GM23248 (cell line): Measurements from ENCODE around the gene GOLGA8S.
"Not testable (repeated sequence)": the region's sequence is repeated elsewhere in the genome, so short reads cannot be mapped to it uniquely, and the experiment has no call there.

Source experiments
- EZH2 ChIP-seq: fragments of 200-600 bp; sonication (generic); IDR thresholded peaks from 2 replicates; pipeline ENCODE4 v1.6.1; 2018; ENCODE audit warnings: antibody characterized with exemption, mild to moderate bottlenecking; ENCODE audit not compliant: insufficient read depth, poor library complexity, severe bottlenecking
- EZH2phosphoT487 ChIP-seq: fragments of 200-600 bp; sonication (generic); IDR thresholded peaks from 2 replicates; pipeline ENCODE4 v1.6.1; 2018; ENCODE audit warnings: antibody characterized with exemption, moderate library complexity, mild to moderate bottlenecking, low read depth; ENCODE audit not compliant: insufficient read depth

DNA sequence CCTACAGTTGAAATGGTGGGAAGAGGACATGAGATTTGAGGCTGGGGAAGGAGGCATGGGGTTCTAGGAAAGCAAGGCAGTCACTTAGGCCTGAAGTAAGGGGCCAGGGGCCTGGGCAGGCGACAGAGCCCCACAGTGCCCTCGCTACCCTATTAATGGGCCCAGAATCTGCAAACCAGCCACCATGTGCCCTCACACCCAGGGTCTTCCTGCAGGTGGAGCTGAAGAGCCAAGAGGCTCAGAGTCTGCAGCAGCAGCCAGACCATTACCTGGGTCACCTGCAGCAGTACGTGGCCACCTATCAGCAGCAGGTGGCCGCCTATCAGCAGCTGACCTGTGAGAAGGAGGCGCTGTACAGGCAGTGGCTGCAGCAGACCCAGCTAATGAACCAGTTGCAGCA lies 8.1 kb downstream of the GOLGA8S start:
- not testable (repeated sequence) for TF ChIP-seq EZH2phosphoT487, EZH2
